MCF 10A (cell line): ENCODE data around the gene TMEM147. TPM values are rescaled to one million over a fixed set of nuclear protein-coding genes. Genes with fewer than 3 reads are reported as not detected.

Experiments used
- BruUV-seq: library from RNA; stranded (reverse); fragments of 400-500 nt; replicated peaks from 2 replicates; lab custom pipeline; 2021; lab: Mats Ljungman, UMichigan
- CTCF ChIA-PET: fragments of 300-600 bp; sonication (Branson Sonifier 250); formaldehyde crosslinking; extraction: SDS; loops from one replicate; lab custom pipeline; 2021; ENCODE audit warnings: antibody characterized with exemption, inconsistent platforms; lab: Yijun Ruan, JAX
- POLR2A ChIA-PET: fragments of 300-600, 350-650 bp; sonication (Branson Sonifier 250); formaldehyde crosslinking; extraction: SDS; loops from one replicate; lab custom pipeline; 2020; ENCODE audit warnings: antibody characterized with exemption, inconsistent platforms; lab: Yijun Ruan, JAX
- DNase-seq: peaks from one replicate; pipeline ENCODE4 v3.0.0-alpha.2; 2018; ENCODE audit not compliant: unreplicated experiment
- H3K27ac Mint-ChIP-seq: one replicate; pipeline ENCODE4 v1.8.0; 2022; ENCODE audit warnings: mild to moderate bottlenecking, low read depth, mixed read lengths; ENCODE audit not compliant: unreplicated experiment
- H3K27me3 Mint-ChIP-seq: one replicate; pipeline ENCODE4 v1.8.0; 2022; ENCODE audit warnings: mixed read lengths; ENCODE audit not compliant: insufficient read depth, unreplicated experiment
- H3K36me3 Mint-ChIP-seq: one replicate; pipeline ENCODE4 v1.8.0; 2022; ENCODE audit warnings: mild to moderate bottlenecking, moderate library complexity, mixed read lengths; ENCODE audit not compliant: insufficient read depth, unreplicated experiment
- H3K4me1 Mint-ChIP-seq: one replicate; pipeline ENCODE4 v1.8.0; 2022; ENCODE audit warnings: mixed read lengths; ENCODE audit not compliant: insufficient read depth, unreplicated experiment
- H3K4me3 Mint-ChIP-seq: one replicate; pipeline ENCODE4 v1.8.0; 2022; ENCODE audit warnings: mild to moderate bottlenecking, moderate library complexity, mixed read lengths; ENCODE audit not compliant: unreplicated experiment
- H3K9me3 Mint-ChIP-seq: one replicate; pipeline ENCODE4 v1.8.0; 2022; ENCODE audit warnings: mixed read lengths; ENCODE audit not compliant: unreplicated experiment
- CTCF ChIP-seq: fragments of 200-600 bp; IDR thresholded peaks from one replicate; pipeline ENCODE4 v1.8.0; 2022; ENCODE audit warnings: antibody characterized with exemption, mild to moderate bottlenecking; ENCODE audit not compliant: unreplicated experiment
- intact Hi-C: fragments of 100-400 bp; cut with micrococcal nuclease; formaldehyde crosslinking; loops from 2 replicates; pipeline ENCODE4 v1.14.1; 2022
- total RNA-seq: library from RNA; stranded (reverse); gene quantifications from 2 replicates; pipeline ENCODE4 v1.2.3, GENCODE V29; 2022

Gene TMEM147
- total RNA-seq, 1 experiment from 2014 or later, result 110 TPM

DNA sequence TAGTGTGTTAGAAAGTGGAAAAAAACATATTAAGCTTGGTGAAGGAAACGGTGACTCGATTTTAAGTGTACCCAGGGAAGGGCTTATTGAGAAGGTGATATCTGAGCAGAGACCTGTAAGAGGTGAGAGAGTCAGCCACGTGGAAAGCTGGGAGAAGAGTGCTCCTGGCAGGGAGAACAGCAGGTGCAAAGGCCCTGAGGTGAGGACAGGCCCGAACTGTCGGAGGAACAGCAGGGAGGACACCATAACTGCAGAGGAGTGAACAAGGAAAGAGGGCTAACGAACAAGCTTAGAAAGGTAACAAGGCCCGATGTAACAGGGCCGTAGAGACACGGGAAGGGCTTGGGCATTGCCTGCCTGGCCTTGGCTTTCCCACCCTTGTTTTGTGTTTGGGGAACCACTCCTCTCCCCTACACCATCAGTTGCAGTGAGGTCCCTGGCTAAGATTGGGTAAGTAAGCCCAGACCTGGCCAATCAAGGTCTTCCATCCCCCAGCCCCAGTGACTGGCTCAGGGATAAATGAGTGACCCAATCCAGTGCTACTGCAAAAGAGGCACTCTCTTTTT lies 10.7 kb downstream of the TMEM147 start:
- H3K9me3 Mint-ChIP-seq, result no peaks in the 10 kb centered on the region
- CTCF ChIA-PET, result interaction anchor here (0.7 to 1.4 kb wide), 3 partner anchors 8 to 170 kb away, joined by 3 read pairs; no protein-coding TSS in a partner anchor
- POLR2A ChIA-PET, result interaction anchor here (0.9 to 1.1 kb wide), 3 partner anchors 9 to 118 kb away, joined by 3 read pairs; no protein-coding TSS in a partner anchor
- no peaks in the 10 kb centered on the region for H3K36me3 Mint-ChIP-seq
- peaks cover 18% of the 10 kb centered on the region for H3K27me3 Mint-ChIP-seq
- intact Hi-C loops, result no loop called here
- H3K4me1 Mint-ChIP-seq, result no peaks in the 10 kb centered on the region
- DNase-seq, result no peak
- BruUV-seq, result no TSS peak
- H3K27ac Mint-ChIP-seq, result no peak overlapping the region
- H3K4me3 Mint-ChIP-seq, result no peak overlapping the region
- no peak for TF ChIP-seq CTCF

DNA sequence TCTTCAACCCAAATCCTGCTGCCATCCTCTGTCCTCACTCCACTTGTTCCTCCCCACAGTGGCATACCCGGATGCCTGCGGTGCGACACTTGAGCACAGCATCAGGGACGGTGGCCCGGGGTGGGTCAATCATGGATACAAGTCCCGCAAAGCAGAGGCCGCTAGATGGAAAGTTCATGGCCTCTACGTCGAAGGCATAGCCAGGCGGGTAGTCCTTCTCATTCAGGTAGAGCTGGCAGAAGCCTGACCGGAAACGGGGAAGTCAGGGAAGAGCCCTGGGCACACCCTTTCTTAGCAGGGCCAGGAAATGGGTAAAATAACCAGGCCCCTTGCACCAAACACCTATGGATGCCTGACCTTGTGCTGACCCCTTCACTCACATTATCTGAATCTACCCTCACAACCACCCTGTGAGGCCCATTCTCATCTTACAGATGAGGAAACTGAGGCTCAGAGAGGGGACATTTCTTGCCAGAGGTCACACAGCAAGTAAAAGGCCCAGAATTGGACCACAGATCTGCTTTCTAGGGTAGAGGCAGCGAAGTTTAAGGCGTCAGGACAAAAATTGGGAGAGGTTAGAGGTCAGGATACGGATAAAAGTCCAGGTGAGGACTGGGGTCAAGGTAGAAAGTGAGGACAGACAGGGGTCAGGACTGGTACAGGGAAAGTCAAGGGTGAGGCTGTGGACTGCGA lies 11.6 kb downstream of the TMEM147 start:
- Mint-ChIP-seq H3K4me1 (no peaks in the 10 kb centered on the region), H3K4me3 (no peak overlapping the region), H3K27ac (no peak overlapping the region), H3K36me3 (no peaks in the 10 kb centered on the region), H3K9me3 (no peaks in the 10 kb centered on the region), H3K27me3 (peaks cover 27% of the 10 kb centered on the region)
- ChIA-PET POLR2A (no interaction called here), CTCF (interaction anchor here (1.2 to 1.4 kb wide), 2 partner anchors 9 to 62 kb away, joined by 3 to 5 read pairs; no protein-coding TSS in a partner anchor)
- no TSS peak for BruUV-seq
- no peak for TF ChIP-seq CTCF
- DNase-seq, result no peak
- intact Hi-C loops, result no loop called here

- intact Hi-C loops, result no loop called here
- Mint-ChIP-seq H3K36me3 (no peaks in the 10 kb centered on the region), H3K4me1 (no peaks in the 10 kb centered on the region), H3K9me3 (no peaks in the 10 kb centered on the region), H3K27me3 (peaks cover 34% of the 10 kb centered on the region), H3K27ac (no peak overlapping the region), H3K4me3 (no peak overlapping the region)
- no TSS peak for BruUV-seq
- no peak for TF ChIP-seq CTCF
- POLR2A ChIA-PET, result no interaction called here
- CTCF ChIA-PET, result interaction anchor here (0.8 to 1.4 kb wide), 3 partner anchors 9 to 62 kb away, joined by 3 to 5 read pairs (median 4); no protein-coding TSS in a partner anchor
- no peak for DNase-seq
These were observed 12.3 kb downstream of the TMEM147 start for GRCh38 chr19:35557539-35558399.
